HS-27A (cell line): Measurements from ENCODE around the gene DPF3.

Source experiments
- DNase-seq: peaks from one replicate; pipeline ENCODE4 v3.0.0-alpha.2; 2012; ENCODE audit warnings: low read depth, missing footprints

The DPF3 gene

GRCh38 chr14:72715215-72715849 lies 178.6 kb downstream of the DPF3 start:
- DNase-seq: no peak

GRCh38 chr14:72714871-72715214 lies 179.1 kb downstream of the DPF3 start:
- DNase-seq: no peak

GRCh38 chr14:72714094-72714493 lies 179.8 kb downstream of the DPF3 start:
- DNase-seq: no peak

GRCh38 chr14:72711936-72712335 lies 182.0 kb downstream of the DPF3 start:
- no peak for DNase-seq

GRCh38 chr14:72709916-72710611 lies 183.8 kb downstream of the DPF3 start:
- DNase-seq: no peak

GRCh38 chr14:72708708-72709475 lies 185.0 kb downstream of the DPF3 start:
- no peak for DNase-seq

- DNase-seq: no peak
Observed at GRCh38 chr14:72708222-72708621, 185.7 kb downstream of the DPF3 start.

- no peak for DNase-seq
Observed at GRCh38 chr14:72706485-72706884, 187.4 kb downstream of the DPF3 start.

GRCh38 chr14:72704502-72704901 lies 189.4 kb downstream of the DPF3 start:
- no peak for DNase-seq

- DNase-seq: no peak
Observed at GRCh38 chr14:72701605-72702004, 192.3 kb downstream of the DPF3 start.

- DNase-seq: no peak
Observed at GRCh38 chr14:72701237-72701565, 192.7 kb downstream of the DPF3 start.

- no peak for DNase-seq
Observed at GRCh38 chr14:72700338-72701236, 193.3 kb downstream of the DPF3 start.

- DNase-seq: no peak
Observed at GRCh38 chr14:72699852-72700257, 194.0 kb downstream of the DPF3 start.

- DNase-seq: no peak
Observed at GRCh38 chr14:72699443-72699842, 194.5 kb downstream of the DPF3 start.

- no peak for DNase-seq
Observed at GRCh38 chr14:72692696-72693095, 201.2 kb downstream of the DPF3 start.

- no peak for DNase-seq
Observed at GRCh38 chr14:72690324-72690723, 203.6 kb downstream of the DPF3 start.

- no peak for DNase-seq
Observed at GRCh38 chr14:72688990-72689671, 204.8 kb downstream of the DPF3 start.

GRCh38 chr14:72686832-72687231 lies 207.1 kb downstream of the DPF3 start:
- DNase-seq: no peak

GRCh38 chr14:72686101-72686500 lies 207.8 kb downstream of the DPF3 start:
- DNase-seq: no peak

- DNase-seq: no peak
Observed at GRCh38 chr14:72685456-72685855, 208.4 kb downstream of the DPF3 start.

GRCh38 chr14:72683787-72684186 lies 210.1 kb downstream of the DPF3 start:
- no peak for DNase-seq

GRCh38 chr14:72682188-72682587 lies 211.7 kb downstream of the DPF3 start:
- DNase-seq: no peak
